H1 (cell line): Measurements from ENCODE around the gene OSBPL5. TPM values are rescaled to one million over a fixed set of nuclear protein-coding genes. Genes with fewer than 3 reads are reported as not detected.

Experiments
- CTCF ChIA-PET: fragments of 300-600 bp; sonication (Branson Sonifier 250); formaldehyde crosslinking; loops from one replicate; lab custom pipeline; 2021; ENCODE audit not compliant: partially characterized antibody; lab: Charles Lee
- POLR2A ChIA-PET: fragments of 300-600 bp; sonication (Branson Sonifier 250); formaldehyde crosslinking; loops from one replicate; lab custom pipeline; 2021; ENCODE audit warnings: inconsistent platforms; ENCODE audit not compliant: partially characterized antibody; lab: Charles Lee
- DNase-seq, 2 experiments: peaks; one replicate each; pipeline versions ENCODE4 v3.0.0 to v3.0.0-alpha.2; 2010 to 2022; ENCODE audit warnings: low spot score in 2 of 2, low read depth in 1 of 2, mixed read lengths in 1 of 2
- FAIRE-seq: peaks from 2 replicates; lab custom pipeline; 2011; peaks lifted over from hg19 to GRCh38; lab: Jason Lieb, UNC
- H2AFZ ChIP-seq: 2 replicates; pipeline ENCODE4 v1.8.1; 2012; ENCODE audit warnings: low read length, inconsistent platforms
- H2AK5ac ChIP-seq: 2 replicates; pipeline ENCODE4 v1.6.1; 2013; ENCODE audit warnings: low read depth, low read length
- H2BK120ac ChIP-seq: replicated peaks from 2 replicates; pipeline ENCODE3; 2013; ENCODE audit warnings: low read depth, low read length, inconsistent platforms
- H2BK12ac ChIP-seq: 2 replicates; pipeline ENCODE4 v1.6.1; 2013; ENCODE audit warnings: low read depth, low read length
- H2BK15ac ChIP-seq: 2 replicates; pipeline ENCODE4 v1.6.1; 2013; ENCODE audit warnings: low read length
- H2BK20ac ChIP-seq: 2 replicates; pipeline ENCODE4 v1.6.1; 2013; ENCODE audit warnings: low read length
- H2BK5ac ChIP-seq: 2 replicates; pipeline ENCODE4 v1.6.1; 2013; ENCODE audit warnings: low read depth, low read length
- H3K14ac ChIP-seq: 2 replicates; pipeline ENCODE4 v1.6.1; 2013; ENCODE audit warnings: inconsistent platforms; ENCODE audit not compliant: insufficient read length
- H3K18ac ChIP-seq: 2 replicates; pipeline ENCODE4 v1.6.1; 2013; ENCODE audit warnings: low read length; ENCODE audit errors: extremely low read depth
- H3K23ac ChIP-seq: 2 replicates; pipeline ENCODE4 v1.6.1; 2013; ENCODE audit warnings: inconsistent platforms; ENCODE audit not compliant: insufficient read length
- H3K23me2 ChIP-seq: 2 replicates; pipeline ENCODE4 v1.6.1; 2013; ENCODE audit warnings: low read depth, low read length
- H3K27ac ChIP-seq: 2 replicates; pipeline ENCODE4 v1.6.1; 2011; ENCODE audit warnings: low read depth, low read length, inconsistent platforms
- H3K27me3 ChIP-seq, 4 experiments: replicated peaks in 1 of 4; 1 replicate in 1 of 4; 2 replicates in 3 of 4; pipeline versions ENCODE4 v1.6.1 to v1.8.1; 2011 to 2013; ENCODE audit warnings: low read length in 3 of 4, mild to moderate bottlenecking in 3 of 4, inconsistent platforms in 2 of 4, mixed read lengths in 2 of 4, moderate library complexity in 1 of 4; ENCODE audit not compliant: control insufficient read depth in 3 of 4, insufficient read depth in 3 of 4; ENCODE audit errors: extremely low read depth in 1 of 4
- H3K36me3 ChIP-seq, 4 experiments: 2 replicates each; pipeline versions ENCODE4 v1.6.1 to v1.8.1; 2011 to 2013; ENCODE audit warnings: mild to moderate bottlenecking in 4 of 4, low read length in 3 of 4, moderate library complexity in 2 of 4, control low read depth in 1 of 4, inconsistent platforms in 1 of 4; ENCODE audit not compliant: insufficient read depth in 4 of 4, control insufficient read depth in 2 of 4
- H3K4ac ChIP-seq: replicated peaks from 2 replicates; pipeline ENCODE3; 2013; ENCODE audit warnings: low read length, low read depth, mixed read lengths, inconsistent platforms; ENCODE audit not compliant: insufficient read length
- H3K4me1 ChIP-seq, 4 experiments: replicated peaks in 1 of 4; 1 replicate in 1 of 4; 2 replicates in 3 of 4; pipeline versions ENCODE4 v1.6.1 to v1.8.1; 2011 to 2013; ENCODE audit warnings: low read length in 3 of 4, inconsistent platforms in 2 of 4, mixed read lengths in 1 of 4; ENCODE audit not compliant: insufficient read depth in 4 of 4, control insufficient read depth in 3 of 4
- H3K4me2 ChIP-seq, 2 experiments: 2 replicates each; pipeline versions ENCODE4 v1.6.1 to v1.8.1; 2011 to 2013; ENCODE audit warnings: low read depth in 2 of 2, low read length in 2 of 2, control low read depth in 1 of 2, inconsistent platforms in 1 of 2, mild to moderate bottlenecking in 1 of 2; ENCODE audit not compliant: insufficient read depth in 1 of 2
- H3K4me3 ChIP-seq, 4 experiments: fragments of 200-600, 300-600 bp in 1 of 4; sonication (generic), shearing (Covaris generic), sonication (Bioruptor Twin) in 1 of 4; 2 replicates each; pipeline versions ENCODE4 v1.5.1 to v1.8.1; 2011 to 2016; ENCODE audit warnings: low read length in 4 of 4, low read depth in 3 of 4, control low read depth in 2 of 4, inconsistent platforms in 2 of 4, mild to moderate bottlenecking in 2 of 4, mixed read lengths in 1 of 4, moderate library complexity in 1 of 4; ENCODE audit not compliant: insufficient read depth in 2 of 4; ENCODE audit errors: extremely low read depth in 1 of 4
- H3K56ac ChIP-seq: replicated peaks from 2 replicates; pipeline ENCODE3; 2013; ENCODE audit warnings: low read depth, mild to moderate bottlenecking, mixed read lengths, low read length, inconsistent platforms; ENCODE audit not compliant: insufficient read length
- H3K79me1 ChIP-seq: 2 replicates; pipeline ENCODE4 v1.6.1; 2013; ENCODE audit warnings: low read depth, low read length, control low read depth
- H3K79me2 ChIP-seq, 2 experiments: 2 replicates each; pipeline versions ENCODE4 v1.6.1 to v1.8.1; 2012 to 2013; ENCODE audit warnings: low read length in 2 of 2, mild to moderate bottlenecking in 2 of 2, inconsistent platforms in 1 of 2; ENCODE audit not compliant: insufficient read depth in 2 of 2, control insufficient read depth in 1 of 2
- H3K9ac ChIP-seq, 4 experiments: replicated peaks in 1 of 4; 1 replicate in 1 of 4; 2 replicates in 3 of 4; pipeline versions ENCODE4 v1.6.1 to v1.8.1; 2011 to 2013; ENCODE audit warnings: low read depth in 3 of 4, low read length in 3 of 4, control low read depth in 2 of 4, mild to moderate bottlenecking in 2 of 4, moderate library complexity in 2 of 4, inconsistent platforms in 1 of 4; ENCODE audit errors: extremely low read depth in 1 of 4
- H3K9me3 ChIP-seq, 2 experiments: 2 replicates each; pipeline versions ENCODE4 v1.6.1 to v1.8.1; 2012 to 2013; ENCODE audit warnings: mild to moderate bottlenecking in 2 of 2, moderate library complexity in 2 of 2, control low read depth in 1 of 2, inconsistent platforms in 1 of 2, low read depth in 1 of 2, low read length in 1 of 2, mixed read lengths in 1 of 2; ENCODE audit not compliant: insufficient read depth in 2 of 2
- H4K20me1 ChIP-seq, 2 experiments: replicated peaks in 1 of 2; 2 replicates each; pipeline versions ENCODE3 to v1.8.1; 2011 to 2013; ENCODE audit warnings: inconsistent platforms in 2 of 2, low read length in 2 of 2, mild to moderate bottlenecking in 1 of 2; ENCODE audit not compliant: insufficient read depth in 2 of 2, control insufficient read depth in 1 of 2
- H4K5ac ChIP-seq: 2 replicates; pipeline ENCODE4 v1.6.1; 2013; ENCODE audit warnings: low read length, low read depth, mixed read lengths, inconsistent platforms; ENCODE audit not compliant: insufficient read length
- H4K8ac ChIP-seq: 2 replicates; pipeline ENCODE4 v1.8.0; 2013; ENCODE audit warnings: mild to moderate bottlenecking, moderate library complexity, low read length, inconsistent platforms; ENCODE audit not compliant: insufficient read depth; ENCODE audit errors: extremely low read depth
- H4K91ac ChIP-seq: replicated peaks from 2 replicates; pipeline ENCODE3; 2013; ENCODE audit warnings: low read length, mixed read lengths, inconsistent platforms; ENCODE audit not compliant: insufficient read length
- ASH2L ChIP-seq: fragments of 200-600, 300-600 bp; sonication (generic); IDR thresholded peaks from one replicate; pipeline ENCODE4 v1.7.1; 2017; ENCODE audit warnings: low read length
- BACH1 ChIP-seq: IDR thresholded peaks from 2 replicates; pipeline ENCODE4 v1.6.1; 2012; ENCODE audit warnings: low read length, improper control_type of control experiment
- CHD2 ChIP-seq: IDR thresholded peaks from 2 replicates; pipeline ENCODE4 v1.6.1; 2012; ENCODE audit warnings: low read length, improper control_type of control experiment
- CTCF ChIP-seq, 3 experiments: IDR thresholded peaks; 1 replicate in 2 of 3; 2 replicates in 1 of 3; pipeline versions ENCODE4 v1.5.1 to v1.6.1; 2011; ENCODE audit warnings: low read length in 3 of 3, mild to moderate bottlenecking in 3 of 3, inconsistent platforms in 2 of 3, low read depth in 1 of 3, moderate library complexity in 1 of 3; ENCODE audit not compliant: insufficient read depth in 1 of 3; ENCODE audit errors: control extremely low read depth in 1 of 3
- EGR1 ChIP-seq: IDR thresholded peaks from 2 replicates; pipeline ENCODE4 v1.6.1; 2011; ENCODE audit warnings: low read depth, low read length, borderline replicate concordance
- MAX ChIP-seq: IDR thresholded peaks from 2 replicates; pipeline ENCODE4 v1.6.1; 2012; ENCODE audit warnings: inconsistent platforms
- NRF1 ChIP-seq: IDR thresholded peaks from 2 replicates; pipeline ENCODE4 v1.6.1; 2011; ENCODE audit warnings: mild to moderate bottlenecking, low read depth, low read length, improper control_type of control experiment
- SUZ12 ChIP-seq: fragments of 200-600 bp; sonication (generic); IDR thresholded peaks from 2 replicates; pipeline ENCODE4 v1.6.1; 2012; ENCODE audit warnings: mild to moderate bottlenecking, inconsistent platforms, low read length, moderate library complexity, mixed read lengths
- TCF12 ChIP-seq: IDR thresholded peaks from 2 replicates; pipeline ENCODE4 v1.6.1; 2011; ENCODE audit warnings: low read depth, mild to moderate bottlenecking, low read length
- ZNF274 ChIP-seq: IDR thresholded peaks from 2 replicates; pipeline ENCODE4 v1.7.0; 2012; ENCODE audit warnings: low read length, borderline replicate concordance; ENCODE audit errors: extremely low read depth
- WGBS, 2 experiments: shearing (Covaris generic) in 1 of 2; methylation state at CpG; one replicate each; pipeline versions ENCODE4 v1.1.6 to v1.1.7; 2013 to 2015; ENCODE audit warnings: low lambda C conversion rate in 2 of 2, mixed read lengths in 2 of 2, inconsistent platforms in 1 of 2, low coverage in 1 of 2, missing lambda C conversion rate in 1 of 2; ENCODE audit not compliant: insufficient replicate concordance in 2 of 2, insufficient coverage in 1 of 2, insufficient read length in 1 of 2; ENCODE audit errors: extremely low coverage in 1 of 2, missing lambda C conversion rate in 1 of 2; 5-methylcytosine and 5-hydroxymethylcytosine counted together
- polyA plus RNA-seq, 7 experiments: library from polyadenylated mRNA; depleted of rRNA in 3 of 7; stranded (reverse) in 5 of 7; unstranded in 2 of 7; fragments of >200 nt in 5 of 7; fragments of 200-250 nt in 2 of 7; gene quantifications; 1 replicate in 5 of 7; 2 replicates in 1 of 7; 4 replicates in 1 of 7; pipeline versions ENCODE4 v1.2.1 to v1.2.3, GENCODE V29; 2011 to 2013; ENCODE audit warnings: missing spikeins in 2 of 7, mixed read lengths in 2 of 7
- total RNA-seq: library from RNA; stranded (reverse); fragmentation: NEBNext Ultra II Directional; extraction: Animal tissue kit (Norgen Biotek cat#: 25700); gene quantifications from 2 replicates; pipeline ENCODE4 v1.2.1, GENCODE V29; 2021

Gene OSBPL5
- total and polyA plus RNA-seq, 2 of the 8 experiments (the other 6 are each of a cell fraction or from before 2014, with no cell fraction given) = 3.4 to 9.9 TPM

GRCh38 chr11:3190600-3190999, 25.5 kb upstream of the OSBPL5 start:
- DNase-seq (peak in 1 of 2 experiments; percentile 39), FAIRE-seq (no peak)
- H3K36me3 ChIP-seq = no peaks in the 10 kb centered on the region
- no peak overlapping the region for H3K4ac ChIP-seq
- no peak overlapping the region for H3K23ac ChIP-seq
- H2AK5ac ChIP-seq = no peak overlapping the region
- H3K4me2 ChIP-seq = no peak overlapping the region; a peak in 1 of 4 replicates
- POLR2A ChIA-PET = interaction anchor here (1.8 kb wide), 1 partner anchor 8 kb away, joined by 6 read pairs; no protein-coding TSS in a partner anchor
- H3K79me2 ChIP-seq = no peaks in the 10 kb centered on the region
- H3K27me3 ChIP-seq = no peaks in the 10 kb centered on the region
- no peaks in the 10 kb centered on the region for H3K79me1 ChIP-seq
- no peak overlapping the region for H3K18ac ChIP-seq
- H4K91ac ChIP-seq = no peak overlapping the region
- H3K9me3 ChIP-seq = 0 out of 4 replicates have a peak, but pooled peaks cover 0 to 2% of the 10 kb centered on the region in 2 experiments
- no peak overlapping the region for H3K9ac ChIP-seq
- 83% methylated on average over 6 of the region's 6 CpGs; no CpG with 5 or more reads in 1 of the 2 experiments for WGBS, 2 experiments
- H4K20me1 ChIP-seq = no peaks in the 10 kb centered on the region
- H3K4me3 ChIP-seq = no peak overlapping the region
- H3K27ac ChIP-seq = no peak overlapping the region
- no peak overlapping the region for H3K56ac ChIP-seq
- no peak overlapping the region for H4K5ac ChIP-seq
- no peak overlapping the region for H4K8ac ChIP-seq
- no peak overlapping the region for H2AFZ ChIP-seq
- no peak overlapping the region for H2BK20ac ChIP-seq
- H3K23me2 ChIP-seq = peaks cover 3% of the 10 kb centered on the region
- no peak overlapping the region for H2BK15ac ChIP-seq
- H3K14ac ChIP-seq = no peak overlapping the region
- H3K4me1 ChIP-seq = peaks cover 5 to 23% (median 11%) of the 10 kb centered on the region in 4 experiments
- H2BK120ac ChIP-seq = no peak overlapping the region
- no peak overlapping the region for H2BK5ac ChIP-seq
- CTCF ChIA-PET = interaction anchor here (0.8 to 2.3 kb wide), 11 partner anchors 9 to 81 kb away, joined by 3 to 6 read pairs (median 3); no protein-coding TSS in a partner anchor
- no peak overlapping the region for H2BK12ac ChIP-seq
- TF ChIP-seq EGR1 (no peak), CHD2 (no peak), MAX (no peak), CTCF (IDR thresholded peaks at IDR 0.05; ENCODE audit: control extremely low read depth in 1 of 3, insufficient read depth in 1 of 3, low read depth in 1 of 3, low read length in 3 of 3) (no peak), ASH2L (no peak), SUZ12 (no peak), NRF1 (no peak), BACH1 (no peak), TCF12 (no peak), ZNF274 (no peak)
